GM12892 (cell line): ENCODE data around the gene TLX3. TPM values are rescaled to one million over a fixed set of nuclear protein-coding genes. Genes with fewer than 3 reads are reported as not detected.

Experiments
- DNase-seq: peaks from one replicate; pipeline ENCODE4 v3.0.0; 2011; ENCODE audit not compliant: insufficient read length
- FAIRE-seq: peaks from 2 replicates; lab custom pipeline; 2011; peaks lifted over from hg19 to GRCh38; lab: Jason Lieb, UNC
- POLR2A ChIP-seq: IDR thresholded peaks from 2 replicates; pipeline ENCODE4 v1.6.1; 2011; ENCODE audit warnings: low read depth, low read length, control low read depth
- POLR2AphosphoS5 ChIP-seq: IDR thresholded peaks from 2 replicates; pipeline ENCODE4 v1.6.1; 2011; ENCODE audit warnings: low read depth, low read length, control low read depth
- TAF1 ChIP-seq: IDR thresholded peaks from 2 replicates; pipeline ENCODE4 v1.6.1; 2011; ENCODE audit warnings: low read depth, mild to moderate bottlenecking, control low read depth, low read length, borderline replicate concordance
- polyA plus RNA-seq: library from polyadenylated mRNA; unstranded; fragments of >200 nt; gene quantifications from one replicate; pipeline ENCODE4 v1.2.1, GENCODE V29; 2012; ENCODE audit warnings: missing spikeins, inconsistent platforms; ENCODE audit not compliant: missing spikeins

TLX3 gene
- not detected for polyA plus RNA-seq

- DNase-seq (no peak), FAIRE-seq (no peak)
- TF ChIP-seq POLR2AphosphoS5 (no peak), TAF1 (no peak), POLR2A (no peak)
Measured at GRCh38 chr5:171308453-171309275, at the start of gene TLX3. Gene TLX3, plus strand, starts transcription at chr5:171309248. Its CDS starts 118 bp downstream, at chr5:171309366.

- TF ChIP-seq TAF1 (no peak), POLR2A (no peak)
- no peak for DNase-seq
- no peak for FAIRE-seq
Measured at GRCh38 chr5:171261361-171261760, 47.7 kb upstream of the TLX3 start.

- TF ChIP-seq POLR2AphosphoS5 (no peak), POLR2A (no peak), TAF1 (no peak)
- FAIRE-seq (no peak), DNase-seq (no peak)
Measured at GRCh38 chr5:171261904-171262303, 47.1 kb upstream of the TLX3 start.

- DNase-seq, result no peak
- no peak for FAIRE-seq
- TF ChIP-seq POLR2AphosphoS5 (no peak), POLR2A (no peak), TAF1 (no peak)
Measured at GRCh38 chr5:171263181-171263580, 45.9 kb upstream of the TLX3 start.

GRCh38 chr5:171264843-171265242, 44.2 kb upstream of the TLX3 start:
- TF ChIP-seq TAF1 (no peak), POLR2A (no peak), POLR2AphosphoS5 (no peak)
- DNase-seq (no peak), FAIRE-seq (no peak)

GRCh38 chr5:171268700-171269620, 40.1 kb upstream of the TLX3 start:
- DNase-seq, result no peak
- FAIRE-seq, result no peak

GRCh38 chr5:171269717-171270116, 39.3 kb upstream of the TLX3 start:
- TF ChIP-seq POLR2A (no peak), POLR2AphosphoS5 (no peak), TAF1 (no peak)
- DNase-seq, result no peak
- no peak for FAIRE-seq

More at GRCh38 chr5:171268700-171269620, 40.1 kb upstream of the TLX3 start:
- TF ChIP-seq POLR2A (no peak), TAF1 (no peak), POLR2AphosphoS5 (no peak)

- no peak for DNase-seq
- TF ChIP-seq POLR2AphosphoS5 (no peak), TAF1 (no peak), POLR2A (no peak)
- no peak for FAIRE-seq
Measured at GRCh38 chr5:171270136-171270535, 38.9 kb upstream of the TLX3 start.

- FAIRE-seq (no peak), DNase-seq (no peak)
- TF ChIP-seq POLR2A (no peak), POLR2AphosphoS5 (no peak), TAF1 (no peak)
Measured at GRCh38 chr5:171271798-171272197, 37.2 kb upstream of the TLX3 start.

- FAIRE-seq (peak; percentile 14), DNase-seq (no peak)
- TF ChIP-seq POLR2AphosphoS5 (no peak), POLR2A (no peak), TAF1 (no peak)
Measured at GRCh38 chr5:171272996-171273970, 35.8 kb upstream of the TLX3 start.
